OCI-LY1 (cell line): Measurements from ENCODE around the gene CD109.

Experiments used
- CTCF ChIP-seq: fragments of 200-600 bp; sonication (generic), shearing (Covaris generic); IDR thresholded peaks from 2 replicates; pipeline ENCODE4 v1.5.1; 2017; ENCODE audit warnings: mild to moderate bottlenecking, antibody characterized with exemption, low read length, moderate library complexity, mixed read lengths
- EZH2 ChIP-seq: fragments of 200-600 bp; sonication (generic), shearing (Covaris generic); IDR thresholded peaks from 2 replicates; pipeline ENCODE4 v1.8.0; 2017; ENCODE audit warnings: borderline replicate concordance, mixed run types, mild to moderate bottlenecking, antibody characterized with exemption, low read length, moderate library complexity, mixed read lengths

DNA sequence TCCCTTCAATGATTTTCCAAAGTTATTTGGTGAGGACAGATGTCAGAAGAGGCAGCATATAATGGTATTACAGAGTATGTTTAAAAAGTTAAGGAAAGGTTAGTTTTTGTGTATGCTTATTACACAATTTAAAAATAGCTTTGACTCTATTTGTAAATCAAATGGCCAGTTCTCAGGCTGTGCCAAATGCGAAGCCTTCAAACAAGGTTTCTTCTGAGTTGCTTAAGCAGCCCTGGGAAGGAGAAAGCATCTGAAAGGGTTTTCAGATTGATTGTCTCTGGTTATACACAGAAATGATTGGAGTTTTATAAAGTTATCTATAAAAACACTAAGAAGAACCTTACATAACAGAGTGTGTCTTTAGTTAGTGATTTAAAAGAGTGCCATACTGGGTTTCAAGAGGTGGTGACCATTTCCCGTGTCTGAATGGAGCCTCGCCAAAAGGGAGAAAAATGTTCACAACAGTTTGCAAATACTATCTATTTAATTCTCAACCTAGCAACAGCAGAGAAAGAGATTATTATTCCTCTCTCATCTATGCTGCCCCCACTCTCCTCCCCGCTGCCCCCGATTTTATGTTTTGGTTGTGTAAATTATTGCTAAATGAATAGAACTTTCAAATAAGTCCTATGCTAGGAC is 16.7 kb downstream of the CD109 start:
- TF ChIP-seq CTCF (no peak), EZH2 (no peak)
